ENCODE data around the gene SSBP1.
"Not testable (repeated sequence)": the region's sequence is repeated elsewhere in the genome, so short reads cannot be mapped to it uniquely, and the experiment has no call there.

Gene SSBP1

GRCh38 chr7:141763797-141764196, 25.6 kb downstream of the SSBP1 start, which contains the start of gene TAS2R3:
Gene TAS2R3 (plus strand): TSS chr7:141764097. CDS start chr7:141764159, 62 bp downstream.
- Mint-ChIP-seq H3K4me3 (no peak within 1 kb of the TSS), H3K27ac (no peak within 1 kb of the TSS), H3K9me3 (no peaks in the 10 kb centered on the region), H3K27me3 (no peaks in the 10 kb centered on the region), H3K4me1 (peaks cover 4% of the 10 kb centered on the region), H3K36me3 (peaks cover 39% of the 10 kb centered on the region)
- DNase-seq (ENCODE audit: low spot score in 2 of 2): no peak
- ATAC-seq (ENCODE audit: low read depth): no peak

GRCh38 chr7:141770083-141770583, 32.0 kb downstream of the SSBP1 start:
- H3K9me3 Mint-ChIP-seq; ATAC-seq (ENCODE audit: low read depth); DNase-seq (ENCODE audit: low spot score in 2 of 2); H3K27ac Mint-ChIP-seq; H3K27me3 Mint-ChIP-seq; H3K4me1 Mint-ChIP-seq; H3K4me3 Mint-ChIP-seq: not testable (repeated sequence)
- H3K36me3 Mint-ChIP-seq: peaks cover 34% of the 10 kb centered on the region

GRCh38 chr7:141776374-141776773, 38.2 kb downstream of the SSBP1 start, which contains the start of gene TAS2R4:
Gene TAS2R4 (plus strand): TSS chr7:141776674. CDS start chr7:141778489, 1,815 bp downstream.
- Mint-ChIP-seq H3K9me3 (no peaks in the 10 kb centered on the region), H3K27me3 (no peaks in the 10 kb centered on the region), H3K4me3 (no peak within 1 kb of the TSS), H3K36me3 (peaks cover 38% of the 10 kb centered on the region), H3K4me1 (peaks cover 4% of the 10 kb centered on the region), H3K27ac (no peak within 1 kb of the TSS)
- ATAC-seq (ENCODE audit: low read depth) (no peak), DNase-seq (ENCODE audit: low spot score in 2 of 2) (no peak)

- DNase-seq (ENCODE audit: low spot score in 2 of 2): peak in 1 of 2 donors; percentile 7
- no peak overlapping the region for H3K27ac Mint-ChIP-seq
- peaks cover 2% of the 10 kb centered on the region for H3K4me1 Mint-ChIP-seq
- no peaks in the 10 kb centered on the region for H3K27me3 Mint-ChIP-seq
- H3K4me3 Mint-ChIP-seq: no peak overlapping the region
- H3K9me3 Mint-ChIP-seq: no peaks in the 10 kb centered on the region
- ATAC-seq (ENCODE audit: low read depth): peak; percentile 59
- peaks cover 11% of the 10 kb centered on the region for H3K36me3 Mint-ChIP-seq
These were observed 47.8 kb downstream of the SSBP1 start for GRCh38 chr7:141785706-141786552.

- Mint-ChIP-seq H3K4me1 (peaks cover 2% of the 10 kb centered on the region), H3K27ac (no peak overlapping the region), H3K27me3 (no peaks in the 10 kb centered on the region), H3K9me3 (no peaks in the 10 kb centered on the region), H3K36me3 (peaks cover 18% of the 10 kb centered on the region), H3K4me3 (no peak overlapping the region)
- ATAC-seq (ENCODE audit: low read depth) (no peak), DNase-seq (ENCODE audit: low spot score in 2 of 2) (no peak)
These were observed 50.1 kb downstream of the SSBP1 start for GRCh38 chr7:141788296-141788695.

- peaks cover 23% of the 10 kb centered on the region for H3K36me3 Mint-ChIP-seq
- no peak within 1 kb of the TSS for H3K4me3 Mint-ChIP-seq
- no peaks in the 10 kb centered on the region for H3K27me3 Mint-ChIP-seq
- DNase-seq (ENCODE audit: low spot score in 2 of 2) (no peak), ATAC-seq (ENCODE audit: low read depth) (no peak)
- H3K27ac Mint-ChIP-seq: no peak within 1 kb of the TSS
- no peaks in the 10 kb centered on the region for H3K9me3 Mint-ChIP-seq
- peaks cover 2% of the 10 kb centered on the region for H3K4me1 Mint-ChIP-seq
These were observed 51.8 kb downstream of the SSBP1 start, which contains the start of gene TAS2R5 for GRCh38 chr7:141789917-141790316. Gene TAS2R5 (plus strand): TSS chr7:141790217. CDS start chr7:141790362, 145 bp downstream.

GRCh38 chr7:141792526-141792925, 54.4 kb downstream of the SSBP1 start:
- H3K27ac Mint-ChIP-seq: no peak overlapping the region
- no peak overlapping the region for H3K4me3 Mint-ChIP-seq
- no peak for ATAC-seq (ENCODE audit: low read depth)
- no peak for DNase-seq (ENCODE audit: low spot score in 2 of 2)
- no peaks in the 10 kb centered on the region for H3K27me3 Mint-ChIP-seq
- no peaks in the 10 kb centered on the region for H3K9me3 Mint-ChIP-seq
- peaks cover 31% of the 10 kb centered on the region for H3K36me3 Mint-ChIP-seq
- H3K4me1 Mint-ChIP-seq: no peaks in the 10 kb centered on the region
